Neural cell (in vitro differentiated cells): ENCODE results near the gene SMAD4. TPM values are rescaled to one million over a fixed set of nuclear protein-coding genes. Genes with fewer than 3 reads are reported as not detected.

ENCODE experiments used
- H2AFZ ChIP-seq: fragments of 200-600, 300-800 bp; sonication (generic), shearing (Covaris generic); 2 replicates; pipeline ENCODE4 v1.6.0; 2014; ENCODE audit warnings: low read depth, mild to moderate bottlenecking, antibody characterized with exemption, low read length, moderate library complexity
- H3F3A ChIP-seq: fragments of 200-600 bp; shearing (Covaris generic); 2 replicates; pipeline ENCODE4 v1.6.1; 2016; ENCODE audit warnings: mild to moderate bottlenecking, moderate library complexity, mixed read lengths, antibody characterized with exemption, low read length; ENCODE audit not compliant: insufficient read depth, poor library complexity, severe bottlenecking
- H3K27ac ChIP-seq: fragments of 200-600, 300-800 bp; sonication (generic), shearing (Covaris generic); 2 replicates; pipeline ENCODE4 v1.5.1; 2014; ENCODE audit warnings: mild to moderate bottlenecking, low read length, moderate library complexity
- H3K27me3 ChIP-seq: fragments of 300-800, 200-600 bp; sonication (generic), shearing (Covaris generic); 2 replicates; pipeline ENCODE4 v1.6.0; 2014; ENCODE audit warnings: mild to moderate bottlenecking, low read depth, low read length, moderate library complexity; ENCODE audit not compliant: insufficient read depth
- H3K36me3 ChIP-seq: fragments of 300-800, 200-600 bp; sonication (generic), shearing (Covaris generic); 2 replicates; pipeline ENCODE4 v1.5.1; 2014; ENCODE audit warnings: mild to moderate bottlenecking, antibody characterized with exemption, low read length, moderate library complexity; ENCODE audit not compliant: insufficient read depth
- H3K4me2 ChIP-seq: fragments of 300-800, 200-600 bp; sonication (generic), shearing (Covaris generic); 2 replicates; pipeline ENCODE4 v1.6.0; 2014; ENCODE audit warnings: mild to moderate bottlenecking, low read length
- H3K4me3 ChIP-seq: fragments of 300-800, 200-600 bp; sonication (generic), shearing (Covaris generic); 2 replicates; pipeline ENCODE4 v1.5.1; 2014; ENCODE audit warnings: mild to moderate bottlenecking, low read length, moderate library complexity
- H3K79me2 ChIP-seq: fragments of 200-600 bp; shearing (Covaris generic); replicated peaks from 2 replicates; pipeline ENCODE4 v1.6.0; 2014; ENCODE audit warnings: mild to moderate bottlenecking, low read length, moderate library complexity; ENCODE audit not compliant: insufficient read depth
- H3K9ac ChIP-seq: fragments of 300-800, 200-600 bp; sonication (generic), shearing (Covaris generic); 2 replicates; pipeline ENCODE4 v1.6.1; 2016; ENCODE audit warnings: mild to moderate bottlenecking, low read length, mixed read lengths
- H3K9me2 ChIP-seq: fragments of 200-600 bp; shearing (Covaris generic); 2 replicates; pipeline ENCODE4 v1.6.1; 2016; ENCODE audit warnings: mild to moderate bottlenecking, low read length, mixed read lengths; ENCODE audit not compliant: insufficient read depth
- H3K9me3 ChIP-seq: fragments of 200-600, 300-800 bp; sonication (generic), shearing (Covaris generic); 2 replicates; pipeline ENCODE4 v1.6.1; 2016; ENCODE audit warnings: mild to moderate bottlenecking, mixed run types, low read length, moderate library complexity, mixed read lengths
- H4K20me1 ChIP-seq: fragments of 200-600 bp; shearing (Covaris generic); 2 replicates; pipeline ENCODE4 v1.6.1; 2016; ENCODE audit warnings: mild to moderate bottlenecking, mixed run types; ENCODE audit not compliant: insufficient read depth
- EP300 ChIP-seq: fragments of 450-650 bp; conservative IDR thresholded peaks from 2 replicates; pipeline ENCODE4 v1.6.1; 2014; ENCODE audit warnings: antibody characterized with exemption, mild to moderate bottlenecking, moderate library complexity; ENCODE audit not compliant: poor library complexity, severe bottlenecking
- EZH2 ChIP-seq: fragments of 200-600, 300-800 bp; shearing (Covaris generic), sonication (generic); IDR thresholded peaks from 2 replicates; pipeline ENCODE4 v1.6.1; 2014; ENCODE audit warnings: antibody characterized with exemption, low read length, borderline replicate concordance, mild to moderate bottlenecking; ENCODE audit not compliant: insufficient read depth, poor library complexity, severe bottlenecking
- MXI1 ChIP-seq: fragments of 450-650 bp; conservative IDR thresholded peaks from 2 replicates; pipeline ENCODE4 v1.6.1; 2014; ENCODE audit warnings: antibody characterized with exemption, mild to moderate bottlenecking; ENCODE audit not compliant: poor library complexity, severe bottlenecking
- POLR2AphosphoS5 ChIP-seq: IDR thresholded peaks from 2 replicates; pipeline ENCODE4 v1.6.1; 2012
- RAD21 ChIP-seq: fragments of 450-650 bp; conservative IDR thresholded peaks from 2 replicates; pipeline ENCODE4 v1.6.1; 2014; ENCODE audit warnings: antibody characterized with exemption, mild to moderate bottlenecking, moderate library complexity
- REST ChIP-seq: IDR thresholded peaks from 2 replicates; pipeline ENCODE4 v1.6.1; 2012; ENCODE audit warnings: borderline replicate concordance
- SMC3 ChIP-seq: fragments of 450-650 bp; conservative IDR thresholded peaks from 2 replicates; pipeline ENCODE4 v1.6.1; 2014; ENCODE audit warnings: antibody characterized with exemption, mild to moderate bottlenecking, moderate library complexity; ENCODE audit not compliant: poor library complexity
- TAF1 ChIP-seq: IDR thresholded peaks from 2 replicates; pipeline ENCODE4 v1.6.1; 2012; ENCODE audit warnings: low read depth
- polyA plus RNA-seq: library from polyadenylated mRNA; depleted of rRNA; stranded (reverse); fragments of >200 nt; gene quantifications from 2 replicates; pipeline ENCODE4 v1.2.3, GENCODE V29; 2014
- TF ChIP-seq, protein P1 (sequence below): fragments of 450-650 bp; IDR thresholded peaks from 2 replicates; pipeline ENCODE4 v1.5.1; 2014; ENCODE audit warnings: antibody characterized with exemption, mild to moderate bottlenecking, moderate library complexity; ENCODE audit not compliant: poor library complexity, severe bottlenecking

The SMAD4 gene
- polyA plus RNA-seq, 1 donor from 2014 or later: 40.2 TPM

- Histone ChIP-seq H3K36me3 (peaks cover 18% of the 10 kb centered on the region), H3K9ac (no peak overlapping the region), H3K4me3 (no peak overlapping the region), H3F3A (no peaks in the 10 kb centered on the region), H3K9me3 (no peaks in the 10 kb centered on the region), H2AFZ (no peak overlapping the region), H3K9me2 (no peaks in the 10 kb centered on the region), H3K79me2 (no peaks in the 10 kb centered on the region), H3K27me3 (no peaks in the 10 kb centered on the region), H4K20me1 (no peaks in the 10 kb centered on the region), H3K27ac (no peak overlapping the region), H3K4me2 (no peak overlapping the region)
- TF ChIP-seq EP300: no peak
- TF ChIP-seq EZH2: no peak
- no peak for TF ChIP-seq SMC3
- no peak for TF ChIP-seq POLR2AphosphoS5
- no peak for TF ChIP-seq TAF1
- no peak for TF ChIP-seq REST
- TF ChIP-seq, protein P1, sequence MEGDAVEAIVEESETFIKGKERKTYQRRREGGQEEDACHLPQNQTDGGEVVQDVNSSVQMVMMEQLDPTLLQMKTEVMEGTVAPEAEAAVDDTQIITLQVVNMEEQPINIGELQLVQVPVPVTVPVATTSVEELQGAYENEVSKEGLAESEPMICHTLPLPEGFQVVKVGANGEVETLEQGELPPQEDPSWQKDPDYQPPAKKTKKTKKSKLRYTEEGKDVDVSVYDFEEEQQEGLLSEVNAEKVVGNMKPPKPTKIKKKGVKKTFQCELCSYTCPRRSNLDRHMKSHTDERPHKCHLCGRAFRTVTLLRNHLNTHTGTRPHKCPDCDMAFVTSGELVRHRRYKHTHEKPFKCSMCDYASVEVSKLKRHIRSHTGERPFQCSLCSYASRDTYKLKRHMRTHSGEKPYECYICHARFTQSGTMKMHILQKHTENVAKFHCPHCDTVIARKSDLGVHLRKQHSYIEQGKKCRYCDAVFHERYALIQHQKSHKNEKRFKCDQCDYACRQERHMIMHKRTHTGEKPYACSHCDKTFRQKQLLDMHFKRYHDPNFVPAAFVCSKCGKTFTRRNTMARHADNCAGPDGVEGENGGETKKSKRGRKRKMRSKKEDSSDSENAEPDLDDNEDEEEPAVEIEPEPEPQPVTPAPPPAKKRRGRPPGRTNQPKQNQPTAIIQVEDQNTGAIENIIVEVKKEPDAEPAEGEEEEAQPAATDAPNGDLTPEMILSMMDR: no peak
- TF ChIP-seq MXI1: no peak
- TF ChIP-seq RAD21: no peak
These were observed 38.1 kb downstream of the SMAD4 start for GRCh38 chr18:51068105-51068504.

DNA sequence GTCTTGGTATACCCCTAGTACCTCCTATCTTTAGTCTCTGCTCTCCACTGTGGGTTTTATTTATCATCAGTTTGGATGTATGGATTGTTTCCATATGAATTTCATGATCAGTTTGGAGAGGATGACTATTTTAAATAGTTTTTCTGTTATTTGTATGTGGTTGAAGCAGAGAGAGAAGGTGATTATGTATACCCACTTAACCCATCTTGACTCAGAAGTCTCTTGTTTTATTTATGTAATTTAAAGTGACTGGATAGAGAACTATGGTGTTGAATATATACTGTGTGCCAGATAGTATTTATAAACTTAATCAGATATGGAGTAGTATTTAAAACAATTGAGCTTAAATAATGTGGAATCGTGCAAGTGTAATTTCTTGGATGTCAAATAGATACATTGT lies 39.9 kb downstream of the SMAD4 start:
- no peak overlapping the region for H3K4me2 ChIP-seq
- H3K36me3 ChIP-seq: peaks cover 18% of the 10 kb centered on the region
- H3K9me3 ChIP-seq: no peaks in the 10 kb centered on the region
- H4K20me1 ChIP-seq: no peaks in the 10 kb centered on the region
- H3K27ac ChIP-seq: no peak overlapping the region
- peaks cover 1% of the 10 kb centered on the region for H3K79me2 ChIP-seq
- no peaks in the 10 kb centered on the region for H3K27me3 ChIP-seq
- H3K4me3 ChIP-seq: no peak overlapping the region
- TF ChIP-seq RAD21 (no peak), REST (no peak), MXI1 (no peak), SMC3 (no peak), TAF1 (no peak), POLR2AphosphoS5 (no peak), EZH2 (no peak), EP300 (no peak)
- TF ChIP-seq, protein P1: no peak
- H3K9ac ChIP-seq: no peak overlapping the region
- H2AFZ ChIP-seq: no peak overlapping the region
- H3K9me2 ChIP-seq: no peaks in the 10 kb centered on the region
- H3F3A ChIP-seq: no peaks in the 10 kb centered on the region
